Inflammatory macrophage treated with lipopolysaccharide for 1 hour (primary cell): ENCODE data around the gene VWA5B2.
A peak's percentile ranks its signal among the peaks of the same experiment; 100 is the strongest.

Experiments used
- DNase-seq, 2 donors: peaks; one replicate each; pipeline ENCODE4 v3.0.0-alpha.2; 2020 to 2022

VWA5B2 gene

GRCh38 chr3:184229394-184230080 is at the start of gene VWA5B2:
VWA5B2 (plus strand) TSS chr3:184229585; CDS start chr3:184230529, 944 bp downstream.
- peak in 1 of 2 donors; percentile 14 for DNase-seq

GRCh38 chr3:184180165-184180564 is 49.2 kb upstream of the VWA5B2 start:
- DNase-seq: peak; percentile 10 to 31

GRCh38 chr3:184181596-184181995 is 47.8 kb upstream of the VWA5B2 start:
- DNase-seq: no peak

DNA sequence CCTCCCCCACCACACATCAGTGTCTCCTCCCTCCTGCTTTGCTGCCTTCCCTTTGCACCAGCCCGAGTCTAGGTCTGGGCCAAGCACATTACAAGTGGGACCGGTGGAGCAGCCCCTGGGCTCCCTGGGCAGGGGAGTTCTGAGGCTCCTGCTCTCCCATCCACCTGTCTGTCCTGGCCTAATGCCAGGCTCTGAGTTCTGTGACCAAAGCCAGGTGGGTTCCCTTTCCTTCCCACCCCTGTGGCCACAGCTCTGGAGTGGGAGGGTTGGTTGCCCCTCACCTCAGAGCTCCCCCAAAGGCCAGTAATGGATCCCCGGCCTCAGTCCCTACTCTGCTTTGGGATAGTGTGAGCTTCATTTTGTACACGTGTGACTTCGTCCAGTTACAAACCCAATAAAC is 45.7 kb upstream of the VWA5B2 start:
- no peak for DNase-seq

- DNase-seq: no peak
Measured at GRCh38 chr3:184184546-184185230, 44.7 kb upstream of the VWA5B2 start.

GRCh38 chr3:184185461-184186183 is 43.8 kb upstream of the VWA5B2 start:
- peak; percentile 99 to 100 for DNase-seq

GRCh38 chr3:184186184-184186901 is 43.0 kb upstream of the VWA5B2 start, which contains the start of gene ABCF3:
ABCF3 (plus strand) TSS chr3:184186199; CDS start chr3:184186208, 9 bp downstream.
- DNase-seq: peak; percentile 29 to 32

- DNase-seq: no peak
Measured at GRCh38 chr3:184186902-184187207, 42.5 kb upstream of the VWA5B2 start.

GRCh38 chr3:184188080-184188479 is 41.3 kb upstream of the VWA5B2 start:
- no peak for DNase-seq

- DNase-seq: no peak
Measured at GRCh38 chr3:184189421-184189820, 40.0 kb upstream of the VWA5B2 start.

- DNase-seq: no peak
Measured at GRCh38 chr3:184192889-184193288, 36.5 kb upstream of the VWA5B2 start.

- DNase-seq: no peak
Measured at GRCh38 chr3:184193991-184194539, 35.3 kb upstream of the VWA5B2 start.

DNA sequence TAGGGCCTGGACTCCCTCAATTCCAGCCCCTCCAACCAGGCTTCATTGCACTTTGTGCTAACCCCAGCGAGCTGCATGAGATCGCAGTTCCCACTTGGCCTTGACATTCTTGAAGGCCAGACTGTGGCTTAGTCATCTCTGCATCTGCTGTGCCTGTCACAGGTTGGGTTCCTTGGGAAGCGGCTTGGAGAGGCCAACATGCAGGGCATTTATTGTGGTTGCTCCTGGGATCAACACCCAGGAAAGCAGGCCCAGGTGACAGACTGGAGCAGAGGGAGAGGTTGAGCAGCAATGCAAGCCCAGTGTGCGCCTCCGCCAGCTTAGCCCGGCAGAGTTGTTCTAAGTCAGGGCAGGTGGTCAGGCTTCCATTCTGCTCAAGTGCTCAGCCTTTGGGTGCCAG is 32.8 kb upstream of the VWA5B2 start:
- DNase-seq: no peak

GRCh38 chr3:184198509-184198908 is 30.9 kb upstream of the VWA5B2 start:
- DNase-seq: no peak

DNA sequence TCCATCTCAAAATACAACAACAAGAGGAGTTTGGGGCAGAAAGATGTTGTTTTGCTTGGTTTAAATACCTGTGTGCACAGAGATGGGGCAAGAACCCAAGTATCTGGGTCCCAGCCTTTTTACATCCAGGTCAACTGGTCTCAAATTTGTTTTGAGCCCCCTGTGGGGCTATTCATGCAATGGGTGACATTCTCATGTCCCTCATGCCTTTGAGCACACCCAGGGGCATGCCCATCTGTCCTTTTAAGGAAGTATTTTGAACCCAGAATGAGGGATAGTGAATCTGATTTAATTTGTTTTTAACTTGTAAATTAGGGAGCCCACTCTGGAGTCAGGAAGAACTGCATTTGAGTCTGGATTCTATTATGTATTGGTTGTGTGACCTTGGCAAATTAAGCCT is 28.6 kb upstream of the VWA5B2 start:
- no peak for DNase-seq

- DNase-seq: no peak
Measured at GRCh38 chr3:184203526-184203925, 25.9 kb upstream of the VWA5B2 start.

DNA sequence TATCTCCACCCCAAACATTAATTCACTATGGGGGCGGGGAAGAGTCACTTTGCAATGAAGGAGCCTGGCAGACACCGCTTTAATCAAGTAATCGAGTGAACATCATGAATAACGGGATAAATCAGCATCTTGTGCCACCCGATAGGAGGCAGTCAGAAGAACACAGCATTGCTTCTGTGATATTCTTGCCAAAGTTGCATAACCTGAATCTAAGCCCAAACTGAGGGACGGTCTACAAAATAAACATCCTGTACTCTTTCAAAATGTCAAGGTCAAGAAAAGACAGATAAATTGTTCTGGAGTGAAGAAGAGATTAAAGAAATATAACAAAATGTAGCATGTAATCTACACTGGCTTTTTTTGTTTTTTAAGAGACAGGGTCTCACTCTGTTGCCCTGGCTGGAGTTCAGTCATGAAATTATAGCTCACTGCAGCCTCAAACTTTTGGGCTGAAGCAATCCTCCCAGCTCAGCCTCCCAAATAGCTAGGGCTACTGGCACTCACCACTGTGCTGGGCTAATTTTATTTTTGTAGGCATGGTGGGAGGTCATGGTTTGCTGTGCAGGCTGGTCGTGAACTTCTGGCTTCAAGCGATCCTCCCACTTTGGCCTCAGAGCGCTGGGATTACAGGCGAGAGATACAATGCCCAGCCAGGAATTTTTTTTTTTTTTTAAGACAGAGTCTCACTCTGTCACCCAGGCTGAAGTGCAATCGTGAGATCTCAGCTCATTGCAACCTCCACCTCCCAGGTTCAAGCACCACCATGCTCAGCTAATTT is 20.1 kb upstream of the VWA5B2 start:
- no peak for DNase-seq

- DNase-seq: no peak
Measured at GRCh38 chr3:184211297-184211696, 18.1 kb upstream of the VWA5B2 start.

- DNase-seq: no peak
Measured at GRCh38 chr3:184211718-184212117, 17.7 kb upstream of the VWA5B2 start.

DNA sequence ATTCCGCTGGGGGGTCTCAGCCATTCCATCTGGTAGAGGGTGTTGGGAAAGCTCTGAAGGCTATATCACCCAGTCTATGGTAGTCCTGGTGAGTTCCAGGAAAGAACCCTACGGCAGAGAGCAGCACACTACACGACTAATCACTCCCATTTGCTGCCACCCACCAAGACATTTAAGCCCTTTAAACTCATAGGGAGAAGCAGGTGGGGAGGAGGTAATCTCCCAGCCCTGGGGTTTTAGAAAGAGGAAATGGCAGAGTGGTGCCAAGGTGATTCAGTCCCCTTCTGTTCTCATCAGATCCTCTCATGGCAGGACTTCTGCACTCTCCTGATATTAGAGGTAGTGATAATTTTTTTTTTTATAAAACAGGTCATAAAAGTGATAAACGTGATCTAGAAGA is 10.6 kb upstream of the VWA5B2 start:
- DNase-seq: no peak

- DNase-seq: no peak
Measured at GRCh38 chr3:184222521-184222920, 6.9 kb upstream of the VWA5B2 start.

DNA sequence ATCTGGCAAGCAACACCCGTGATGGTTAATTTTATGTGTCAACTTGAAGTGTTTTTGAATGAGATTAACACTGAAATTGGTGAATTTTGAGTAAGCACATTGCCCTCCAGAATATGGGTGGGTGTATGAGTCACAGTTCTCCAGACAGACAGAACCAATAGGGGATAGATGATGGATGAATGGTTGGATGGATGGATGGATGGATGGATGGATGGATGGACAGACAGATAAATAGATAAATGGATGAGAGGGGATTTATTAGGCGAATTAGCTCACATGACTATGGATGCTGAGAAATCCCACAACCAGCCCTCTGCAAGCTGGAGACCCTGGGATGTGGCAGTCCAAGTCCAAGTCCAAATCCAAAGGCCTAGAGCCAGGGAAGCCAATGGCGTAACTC is 5.4 kb upstream of the VWA5B2 start:
- no peak for DNase-seq
